ENCODE data around the gene SMYD3. TPM values are rescaled to one million over a fixed set of nuclear protein-coding genes. Genes with fewer than 3 reads are reported as not detected.

Gene SMYD3
- total RNA-seq, 1 donor from 2014 or later: 80.8 TPM

DNA sequence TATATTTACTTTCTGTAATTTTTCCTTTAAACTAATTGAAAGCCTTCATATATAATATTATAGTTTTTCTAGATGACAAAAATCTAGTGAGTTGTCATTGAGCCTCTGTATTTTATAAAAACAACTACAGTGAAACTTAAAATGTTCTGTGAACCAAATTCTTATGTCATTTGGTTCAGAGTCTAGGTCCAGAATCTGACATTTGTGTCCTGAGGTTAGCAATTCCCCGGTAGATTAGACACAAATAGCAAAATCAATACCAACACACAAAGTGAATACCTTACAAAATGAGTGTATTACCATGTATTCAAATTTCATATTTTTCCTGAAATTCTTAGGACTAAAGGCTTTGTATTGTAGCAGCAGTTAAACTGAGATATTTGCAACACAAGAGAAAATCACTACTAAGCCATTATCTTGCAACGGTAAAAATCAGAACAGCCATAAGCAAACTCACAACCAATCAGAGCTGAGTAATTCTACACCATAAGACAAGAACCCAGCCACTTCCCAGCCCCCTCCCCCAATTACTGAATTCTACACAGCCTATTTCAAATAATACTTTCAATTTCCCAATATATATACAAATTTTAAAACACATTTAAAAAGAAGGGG lies 573.5 kb downstream of the SMYD3 start:
- H3K4me1 ChIP-seq (ENCODE audit: insufficient read depth, low read length): no peaks in the 10 kb centered on the region
- no peak for TF ChIP-seq EZH2 (IDR thresholded peaks at IDR 0.05; ENCODE audit: insufficient read depth, low read length)
- TF ChIP-seq, protein P1, sequence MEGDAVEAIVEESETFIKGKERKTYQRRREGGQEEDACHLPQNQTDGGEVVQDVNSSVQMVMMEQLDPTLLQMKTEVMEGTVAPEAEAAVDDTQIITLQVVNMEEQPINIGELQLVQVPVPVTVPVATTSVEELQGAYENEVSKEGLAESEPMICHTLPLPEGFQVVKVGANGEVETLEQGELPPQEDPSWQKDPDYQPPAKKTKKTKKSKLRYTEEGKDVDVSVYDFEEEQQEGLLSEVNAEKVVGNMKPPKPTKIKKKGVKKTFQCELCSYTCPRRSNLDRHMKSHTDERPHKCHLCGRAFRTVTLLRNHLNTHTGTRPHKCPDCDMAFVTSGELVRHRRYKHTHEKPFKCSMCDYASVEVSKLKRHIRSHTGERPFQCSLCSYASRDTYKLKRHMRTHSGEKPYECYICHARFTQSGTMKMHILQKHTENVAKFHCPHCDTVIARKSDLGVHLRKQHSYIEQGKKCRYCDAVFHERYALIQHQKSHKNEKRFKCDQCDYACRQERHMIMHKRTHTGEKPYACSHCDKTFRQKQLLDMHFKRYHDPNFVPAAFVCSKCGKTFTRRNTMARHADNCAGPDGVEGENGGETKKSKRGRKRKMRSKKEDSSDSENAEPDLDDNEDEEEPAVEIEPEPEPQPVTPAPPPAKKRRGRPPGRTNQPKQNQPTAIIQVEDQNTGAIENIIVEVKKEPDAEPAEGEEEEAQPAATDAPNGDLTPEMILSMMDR (IDR thresholded peaks at IDR 0.05; ENCODE audit: insufficient read depth, low read depth, low read length): no peak
- H3K4me1 Mint-ChIP-seq (ENCODE audit: low read depth, unreplicated experiment): no peaks in the 10 kb centered on the region
- no peaks in the 10 kb centered on the region for H3K9me3 Mint-ChIP-seq (ENCODE audit: unreplicated experiment)
- FAIRE-seq (no peak), DNase-seq (ENCODE audit: low read depth) (no peak)
- H3K27ac Mint-ChIP-seq (ENCODE audit: unreplicated experiment): no peak overlapping the region
- no peaks in the 10 kb centered on the region for H3K9me3 ChIP-seq (ENCODE audit: insufficient read depth, low read depth, low read length)
- H3K79me2 ChIP-seq (ENCODE audit: insufficient read depth, low read length): no peaks in the 10 kb centered on the region
- no peak overlapping the region for H3K4me3 ChIP-seq (ENCODE audit: insufficient read depth, low read depth, low read length)
- no peaks in the 10 kb centered on the region for H3K27me3 Mint-ChIP-seq (ENCODE audit: low read depth, unreplicated experiment)
- H2AFZ ChIP-seq (ENCODE audit: low read depth, low read length): no peak overlapping the region
- H3K27me3 ChIP-seq (ENCODE audit: insufficient read depth, low read length): no peaks in the 10 kb centered on the region
- H3K36me3 ChIP-seq (ENCODE audit: insufficient read depth, low read length): no peaks in the 10 kb centered on the region
- H4K20me1 ChIP-seq (ENCODE audit: insufficient read depth, low read length): no peaks in the 10 kb centered on the region
- no peak overlapping the region for H3K27ac ChIP-seq (ENCODE audit: low read depth, low read length)
- H3K36me3 Mint-ChIP-seq (ENCODE audit: low read depth, unreplicated experiment): peaks cover 15% of the 10 kb centered on the region
- H3K4me3 Mint-ChIP-seq (ENCODE audit: unreplicated experiment): no peak overlapping the region
- no peak overlapping the region for H3K4me2 ChIP-seq (ENCODE audit: low read length)
- H3K9ac ChIP-seq (ENCODE audit: low read length): no peak overlapping the region

DNA sequence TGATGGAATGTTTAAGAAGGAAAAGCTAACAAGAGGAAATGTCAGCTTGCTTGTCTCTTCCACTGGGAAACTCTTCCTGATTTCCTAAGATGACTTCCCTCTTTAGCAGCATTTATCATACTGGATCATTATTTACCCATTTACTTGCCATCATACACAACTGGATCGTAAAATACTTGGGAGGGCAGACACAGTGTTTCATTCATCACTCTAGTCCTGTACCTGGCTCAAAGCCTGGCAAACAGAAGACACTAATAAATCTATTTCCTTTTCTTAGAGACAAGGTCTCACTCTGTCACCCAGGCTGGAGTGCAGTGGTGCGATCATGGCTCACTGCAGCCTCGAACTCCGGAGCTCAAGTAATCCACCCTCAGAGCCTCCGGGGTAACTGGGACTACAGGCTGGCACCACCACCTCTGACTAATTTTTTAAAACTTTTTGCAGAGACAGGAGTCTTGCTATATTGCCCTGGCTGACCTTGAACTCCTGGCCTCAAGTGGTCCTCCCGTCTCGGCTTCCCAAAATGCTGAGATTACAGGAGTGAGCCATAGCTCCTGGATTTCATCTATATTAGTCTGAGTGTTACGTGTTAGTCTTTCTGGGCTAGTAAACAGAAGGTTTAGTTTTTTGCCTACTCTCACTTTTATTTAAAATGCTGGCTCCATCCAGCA lies 574.6 kb downstream of the SMYD3 start:
- H3K4me1 ChIP-seq (ENCODE audit: insufficient read depth, low read length): no peaks in the 10 kb centered on the region
- H3K27me3 ChIP-seq (ENCODE audit: insufficient read depth, low read length): no peaks in the 10 kb centered on the region
- no peak overlapping the region for H3K27ac ChIP-seq (ENCODE audit: low read depth, low read length)
- H4K20me1 ChIP-seq (ENCODE audit: insufficient read depth, low read length): no peaks in the 10 kb centered on the region
- no peak for DNase-seq (ENCODE audit: low read depth)
- no peak for FAIRE-seq
- no peaks in the 10 kb centered on the region for H3K9me3 ChIP-seq (ENCODE audit: insufficient read depth, low read depth, low read length)
- Mint-ChIP-seq H3K36me3 (ENCODE audit: low read depth, unreplicated experiment) (peaks cover 17% of the 10 kb centered on the region), H3K27ac (ENCODE audit: unreplicated experiment) (no peak overlapping the region), H3K4me1 (ENCODE audit: low read depth, unreplicated experiment) (no peaks in the 10 kb centered on the region), H3K4me3 (ENCODE audit: unreplicated experiment) (no peak overlapping the region), H3K27me3 (ENCODE audit: low read depth, unreplicated experiment) (no peaks in the 10 kb centered on the region), H3K9me3 (ENCODE audit: unreplicated experiment) (no peaks in the 10 kb centered on the region)
- no peaks in the 10 kb centered on the region for H3K36me3 ChIP-seq (ENCODE audit: insufficient read depth, low read length)
- TF ChIP-seq EZH2 (IDR thresholded peaks at IDR 0.05; ENCODE audit: insufficient read depth, low read length): no peak
- TF ChIP-seq, protein P1 (IDR thresholded peaks at IDR 0.05; ENCODE audit: insufficient read depth, low read depth, low read length): no peak
- no peak overlapping the region for H3K9ac ChIP-seq (ENCODE audit: low read length)
- no peak overlapping the region for H3K4me3 ChIP-seq (ENCODE audit: insufficient read depth, low read depth, low read length)
- no peak overlapping the region for H3K4me2 ChIP-seq (ENCODE audit: low read length)
- H2AFZ ChIP-seq (ENCODE audit: low read depth, low read length): no peak overlapping the region
- no peaks in the 10 kb centered on the region for H3K79me2 ChIP-seq (ENCODE audit: insufficient read depth, low read length)

DNA sequence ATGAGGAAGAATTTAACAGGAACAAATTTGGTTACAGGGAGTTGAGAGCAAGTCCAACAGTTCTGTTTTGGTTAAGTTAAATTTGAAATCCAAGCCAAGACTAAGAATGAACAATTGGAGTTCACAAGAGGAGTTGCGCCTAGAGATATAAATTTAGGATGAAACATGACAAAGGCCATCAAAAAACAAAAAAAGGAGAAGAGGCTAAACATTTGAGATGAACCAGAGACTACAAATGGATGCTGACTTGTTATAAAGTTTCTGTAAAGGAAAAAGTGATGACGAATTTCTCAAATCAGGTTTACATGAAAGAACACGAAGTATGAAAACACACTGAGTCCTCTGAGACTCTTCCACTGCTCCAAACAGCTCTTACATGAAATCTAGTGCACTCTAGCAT lies 575.6 kb downstream of the SMYD3 start:
- Histone ChIP-seq H3K27me3 (ENCODE audit: insufficient read depth, low read length) (no peaks in the 10 kb centered on the region), H4K20me1 (ENCODE audit: insufficient read depth, low read length) (no peaks in the 10 kb centered on the region), H3K9me3 (ENCODE audit: insufficient read depth, low read depth, low read length) (no peaks in the 10 kb centered on the region), H3K36me3 (ENCODE audit: insufficient read depth, low read length) (no peaks in the 10 kb centered on the region), H3K79me2 (ENCODE audit: insufficient read depth, low read length) (no peaks in the 10 kb centered on the region), H3K27ac (ENCODE audit: low read depth, low read length) (no peak overlapping the region), H3K4me3 (ENCODE audit: insufficient read depth, low read depth, low read length) (no peak overlapping the region), H3K4me1 (ENCODE audit: insufficient read depth, low read length) (no peaks in the 10 kb centered on the region), H2AFZ (ENCODE audit: low read depth, low read length) (no peak overlapping the region), H3K9ac (ENCODE audit: low read length) (no peak overlapping the region), H3K4me2 (ENCODE audit: low read length) (no peak overlapping the region)
- Mint-ChIP-seq H3K27ac (ENCODE audit: unreplicated experiment) (no peak overlapping the region), H3K9me3 (ENCODE audit: unreplicated experiment) (no peaks in the 10 kb centered on the region), H3K36me3 (ENCODE audit: low read depth, unreplicated experiment) (peaks cover 18% of the 10 kb centered on the region), H3K4me1 (ENCODE audit: low read depth, unreplicated experiment) (no peaks in the 10 kb centered on the region), H3K4me3 (ENCODE audit: unreplicated experiment) (no peak overlapping the region), H3K27me3 (ENCODE audit: low read depth, unreplicated experiment) (no peaks in the 10 kb centered on the region)
- TF ChIP-seq, protein P1 (IDR thresholded peaks at IDR 0.05; ENCODE audit: insufficient read depth, low read depth, low read length): no peak
- TF ChIP-seq EZH2 (IDR thresholded peaks at IDR 0.05; ENCODE audit: insufficient read depth, low read length): no peak
- FAIRE-seq (no peak), DNase-seq (ENCODE audit: low read depth) (no peak)

Measured in astrocyte (in vitro differentiated cells and primary cell).